NCI-H524 (cell line): ENCODE measurements around the gene SPEN.

ENCODE experiments used
- DNase-seq, 2 experiments: peaks; one replicate each; lab custom pipeline; 2025; lab: John Stamatoyannopoulos, UW

Gene SPEN

DNA sequence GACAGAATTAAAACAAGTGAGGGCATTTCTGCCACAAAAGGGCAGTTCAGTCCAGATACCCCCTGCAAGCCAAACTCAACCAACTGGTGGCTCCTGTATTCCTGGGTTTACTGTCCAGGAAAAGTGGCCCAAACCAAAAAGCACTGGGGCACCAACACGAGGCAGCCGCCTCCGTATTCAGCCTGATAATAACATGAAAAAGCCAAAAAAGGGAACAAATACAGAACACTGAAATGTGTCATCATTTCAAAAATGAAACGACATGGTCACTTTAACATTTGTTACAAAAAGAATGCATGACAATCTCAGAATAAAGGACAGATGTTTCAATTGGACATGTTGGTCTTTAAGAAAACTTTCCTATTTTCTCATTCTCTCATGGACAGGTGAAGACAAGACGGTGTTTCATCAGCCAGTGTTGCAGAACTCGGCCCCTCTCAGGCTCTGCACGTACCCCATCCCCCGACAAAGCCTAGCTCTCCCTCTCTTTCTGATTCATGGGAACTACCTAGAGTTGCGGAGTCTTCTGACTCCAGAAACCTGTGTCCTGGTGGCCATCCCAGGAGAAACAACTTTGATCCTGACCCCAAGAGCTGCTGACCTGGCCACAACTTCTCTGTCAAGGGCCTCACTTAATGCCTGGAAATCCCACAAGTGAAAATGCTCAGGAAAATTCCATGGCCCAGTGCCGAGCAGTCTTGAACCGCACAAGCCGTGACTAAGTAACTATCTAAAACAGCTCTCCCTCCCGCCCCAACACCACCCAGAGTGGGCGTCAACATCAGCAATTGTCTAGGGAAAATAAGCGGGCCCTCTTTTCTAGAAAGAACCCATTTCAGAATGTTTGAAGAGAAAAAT, 101.3 kb downstream of the SPEN start:
- DNase-seq: no peak

DNA sequence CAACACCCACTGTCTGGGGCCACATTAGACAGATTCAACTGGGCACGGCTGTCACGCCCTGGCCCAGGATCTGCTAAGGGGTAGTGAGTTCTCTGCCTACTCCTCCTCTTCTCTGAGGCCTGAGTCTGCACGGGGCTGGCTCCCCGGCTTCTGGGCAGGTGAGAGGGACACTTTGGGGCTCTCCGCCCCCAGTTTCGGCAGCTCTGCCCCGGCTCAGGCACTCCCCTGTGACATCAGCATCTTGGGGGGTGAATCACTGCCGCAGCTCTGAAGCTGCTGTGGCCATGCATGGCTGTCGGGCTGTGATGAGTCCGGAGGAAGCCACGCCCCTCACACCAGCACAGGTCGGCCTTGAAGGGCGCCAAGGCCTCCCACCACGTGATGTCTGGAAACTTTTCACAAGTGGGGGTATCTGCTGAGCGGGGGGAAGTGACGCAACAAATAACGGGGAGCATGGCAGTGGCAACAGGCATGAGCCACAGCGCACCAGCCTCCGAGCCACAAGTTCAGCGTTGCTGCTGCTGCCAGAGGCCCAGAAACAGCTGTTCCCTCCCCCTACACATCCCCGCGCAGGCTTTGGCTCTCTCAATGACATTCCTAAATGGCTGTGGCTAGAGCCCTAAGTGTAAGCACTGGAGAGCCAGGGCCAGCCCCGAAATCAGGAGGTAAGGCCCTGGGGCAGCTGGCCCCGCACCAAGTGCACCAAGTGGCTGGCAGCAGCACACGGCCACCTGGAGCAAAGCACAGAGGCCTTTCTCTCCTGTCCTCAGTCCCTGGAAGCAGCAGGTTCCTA, 102.1 kb downstream of the SPEN start:
- no peak for DNase-seq

DNA sequence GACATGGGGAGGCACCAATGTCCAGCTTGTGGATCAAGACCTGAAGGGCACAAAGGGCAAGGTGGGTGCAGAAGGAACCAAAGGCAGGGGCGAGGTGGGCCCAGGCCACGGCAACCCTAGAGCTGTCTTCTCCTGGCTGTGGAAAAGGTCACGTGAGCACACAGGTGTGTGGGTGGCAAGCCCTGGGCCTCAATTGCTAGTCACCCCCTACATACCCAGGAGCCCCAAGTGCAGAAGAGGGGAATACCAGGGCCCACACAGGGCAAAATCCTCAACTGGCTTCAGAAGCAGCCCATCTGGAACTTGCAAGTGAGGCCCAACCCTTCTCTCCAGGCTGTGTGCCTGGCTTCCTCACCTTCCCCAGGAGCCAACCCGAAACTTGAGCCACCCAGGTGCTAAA, 102.8 kb downstream of the SPEN start:
- DNase-seq: no peak

DNA sequence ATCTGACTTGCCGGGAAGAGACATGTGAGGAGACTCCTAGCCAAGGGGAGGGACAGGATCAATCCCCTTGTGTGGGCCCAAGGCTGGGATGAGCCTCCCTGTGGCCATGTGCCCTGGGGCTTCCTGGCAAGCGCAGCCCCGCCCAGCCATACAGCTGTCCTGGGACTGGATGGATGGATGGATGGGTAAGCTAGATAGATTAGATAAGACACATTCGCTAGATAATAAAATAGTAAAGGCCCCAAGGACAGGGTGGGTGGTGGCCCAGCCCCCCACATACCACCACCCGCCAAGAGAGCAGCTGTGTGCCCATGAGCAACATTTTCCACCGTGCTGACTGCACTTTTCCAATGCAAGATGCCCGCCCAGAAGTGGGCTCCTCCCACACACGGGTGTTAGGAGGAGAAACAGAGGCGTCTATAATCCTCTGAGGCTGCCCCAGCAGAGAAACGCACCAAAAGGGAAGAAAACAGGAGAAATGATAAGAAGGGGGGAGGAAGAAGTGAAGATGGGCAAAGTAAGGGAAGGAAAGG, 103.3 kb downstream of the SPEN start:
- no peak for DNase-seq

DNA sequence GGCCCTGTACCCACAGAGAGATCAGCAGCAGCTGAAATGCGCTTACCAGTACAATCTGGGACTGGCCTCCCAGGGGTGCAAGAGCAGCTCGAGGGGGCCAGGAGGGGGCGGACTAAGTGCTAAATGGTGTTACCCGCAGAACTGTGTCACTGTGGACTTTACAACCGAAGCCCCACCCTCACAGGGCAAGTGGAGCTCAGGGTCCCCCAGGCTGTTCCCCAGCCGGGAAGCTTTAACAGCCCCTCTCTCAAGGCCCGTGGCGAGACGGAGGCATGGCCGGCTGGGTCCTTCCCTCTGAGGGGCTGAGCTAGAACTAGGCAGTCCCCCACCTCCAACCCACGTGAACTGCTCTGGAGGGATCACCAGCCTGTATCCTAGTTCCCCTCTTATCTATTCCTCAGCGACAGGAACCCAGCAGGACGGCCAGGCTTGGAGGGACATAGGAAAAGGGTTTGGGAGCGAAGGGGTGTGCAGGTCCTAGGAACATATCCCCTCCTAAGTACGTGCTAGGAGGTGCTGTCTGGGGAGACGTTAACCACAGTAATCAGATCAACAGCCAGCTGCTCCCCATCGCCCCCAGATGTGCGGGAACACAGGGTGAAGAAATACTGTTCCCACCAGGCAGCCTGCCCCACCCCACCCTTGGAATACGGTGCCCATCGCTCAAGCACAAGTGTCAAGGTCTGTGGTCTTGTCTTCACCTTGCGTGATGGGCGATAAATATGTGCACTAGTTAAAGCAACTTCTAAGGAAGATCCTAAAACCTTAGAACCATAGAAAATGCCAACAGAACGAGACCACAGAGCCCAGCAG, 104.0 kb downstream of the SPEN start:
- no peak for DNase-seq

DNA sequence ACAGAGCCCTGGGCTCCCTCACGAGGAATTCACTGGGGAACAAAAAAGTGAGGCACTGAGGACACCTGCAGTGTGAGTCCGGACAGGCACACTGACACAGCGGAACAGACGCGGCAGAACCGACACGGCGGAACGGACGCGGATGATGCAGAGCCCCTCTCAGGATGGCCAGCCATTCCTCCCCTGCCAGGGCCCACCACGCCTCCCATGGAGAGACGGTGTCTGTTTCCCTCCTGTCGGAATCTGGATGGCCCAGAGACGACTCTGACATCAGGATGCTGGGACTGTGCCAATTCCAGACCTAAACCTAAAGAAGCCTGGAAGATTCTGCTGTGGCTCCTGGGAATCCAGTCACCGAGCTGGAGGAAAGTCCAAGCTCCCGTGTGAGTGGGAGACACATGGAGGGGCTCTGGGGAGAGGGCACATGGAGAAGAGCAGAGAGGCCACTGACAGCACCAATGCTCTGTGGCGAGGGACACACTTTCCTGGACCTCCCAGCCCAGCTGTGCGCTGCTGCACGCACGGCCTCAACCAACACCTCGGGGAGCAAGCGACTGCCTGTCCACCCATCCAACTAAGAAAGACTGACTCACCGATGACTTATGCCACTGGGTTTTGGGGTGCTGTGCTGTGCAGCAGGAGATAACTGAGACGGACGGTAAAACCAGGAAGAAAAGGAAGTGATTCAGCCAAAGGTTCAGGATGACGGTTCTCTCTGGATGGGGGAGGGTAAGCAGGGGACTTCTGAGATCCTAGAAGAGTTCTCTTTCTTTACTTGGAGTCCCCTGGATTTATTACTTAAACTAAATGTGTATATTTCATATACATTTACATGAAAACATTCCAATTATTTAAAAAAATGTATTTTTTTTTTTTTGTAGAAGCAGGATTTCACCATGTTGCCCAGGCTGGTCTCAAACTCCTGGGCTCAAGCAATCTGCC, 105.1 kb downstream of the SPEN start:
- no peak for DNase-seq

DNA sequence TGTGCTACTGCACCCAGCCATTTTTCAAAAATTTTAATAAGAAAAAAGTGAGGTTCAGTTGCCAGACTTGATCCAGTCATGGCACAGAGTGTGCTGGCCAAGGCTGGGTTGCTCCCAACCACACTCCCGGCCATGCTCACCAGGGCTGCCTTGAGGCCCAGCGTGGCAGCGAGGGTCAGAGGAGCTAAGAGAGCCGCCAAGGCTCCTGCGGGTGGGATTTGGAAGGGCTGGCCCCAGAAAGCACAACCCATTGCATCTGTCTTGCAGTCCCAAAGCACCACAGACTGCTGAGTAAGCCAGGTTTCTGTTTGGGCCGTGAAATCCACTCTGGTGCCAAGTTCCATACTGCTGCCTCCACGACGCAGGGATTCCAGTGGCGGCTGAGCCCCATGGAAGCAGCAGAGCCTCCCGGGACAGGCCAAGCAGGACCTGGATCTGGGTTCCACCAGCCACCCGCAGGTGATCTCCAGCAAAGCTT, 105.8 kb downstream of the SPEN start:
- DNase-seq: no peak

DNA sequence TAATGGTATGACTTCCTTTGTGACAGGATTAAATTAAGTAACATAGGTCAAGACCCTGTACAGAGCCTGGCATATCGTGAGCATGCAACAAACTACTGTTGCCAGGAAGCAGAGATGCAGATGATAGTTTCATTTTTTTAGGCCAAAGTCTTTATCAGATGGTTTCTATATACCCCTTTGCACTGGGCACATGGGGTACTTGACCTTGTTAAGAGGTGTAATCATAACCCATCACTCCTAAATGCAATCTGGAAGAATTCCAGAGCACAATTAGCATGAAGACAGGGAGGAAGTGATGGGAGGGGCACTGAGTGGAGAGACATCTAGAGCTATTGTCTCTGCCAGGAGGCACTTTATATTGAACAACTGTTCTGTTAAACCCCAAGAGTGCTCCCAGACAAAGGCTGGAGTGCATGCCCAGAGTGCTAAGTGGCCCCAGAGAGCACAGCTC, 106.3 kb downstream of the SPEN start:
- DNase-seq: peak; percentile 46 to 71

DNA sequence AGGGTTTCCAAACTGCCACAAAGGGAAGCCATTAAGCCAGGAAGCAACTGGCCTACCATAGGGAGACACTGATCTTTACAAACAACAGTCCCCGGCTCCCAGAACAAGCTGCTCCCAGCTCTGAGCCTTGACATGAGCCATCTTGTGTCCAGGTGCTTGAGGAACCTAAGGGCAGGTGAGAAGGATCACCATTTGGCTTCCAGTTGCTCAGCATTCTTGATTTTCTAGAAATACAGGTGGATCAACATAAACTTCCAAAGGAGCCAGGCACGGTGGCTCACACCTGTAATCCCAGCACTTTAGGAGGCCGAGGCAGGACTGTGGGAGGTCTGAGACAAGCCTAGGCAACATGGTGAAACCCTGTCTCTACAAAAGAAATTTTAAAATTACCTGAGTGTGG, 106.8 kb downstream of the SPEN start:
- no peak for DNase-seq

DNA sequence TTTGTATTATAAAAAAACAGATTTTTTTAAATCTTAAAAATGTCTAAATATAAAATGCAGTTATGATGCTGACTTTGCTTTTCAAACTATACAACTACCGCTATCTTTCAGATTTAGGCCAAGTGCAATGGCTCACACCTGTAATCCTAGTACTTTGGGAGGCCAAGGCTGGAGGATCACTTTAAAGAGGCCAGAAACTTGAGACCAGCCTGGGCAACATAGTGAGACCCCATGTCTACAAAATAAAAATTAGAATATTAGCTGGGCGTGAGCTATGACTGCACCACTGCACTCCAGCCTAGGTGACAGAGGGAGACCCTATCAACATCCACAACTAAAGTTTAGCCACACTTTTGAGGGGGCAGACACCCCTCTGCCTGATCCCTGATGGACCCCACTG, 108.0 kb downstream of the SPEN start:
- no peak for DNase-seq

DNA sequence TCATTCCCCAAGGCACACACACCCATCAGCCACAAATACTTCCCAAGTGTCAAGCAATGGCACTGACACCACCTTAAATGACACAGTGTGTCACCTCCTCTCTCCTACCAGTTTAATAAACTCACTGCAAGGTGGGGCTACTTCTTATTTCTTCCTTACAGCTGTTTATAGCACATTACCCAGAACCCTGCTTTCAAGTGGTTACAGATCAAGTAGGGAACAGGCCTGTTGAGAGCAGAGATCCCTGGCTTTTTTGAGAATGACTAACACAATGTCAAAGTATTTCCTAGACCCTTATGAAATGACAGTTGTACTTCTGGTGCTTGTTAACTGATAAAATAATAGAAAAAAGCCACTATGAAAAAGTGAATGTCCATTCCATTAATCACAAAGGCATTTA, 108.6 kb downstream of the SPEN start:
- no peak for DNase-seq

DNA sequence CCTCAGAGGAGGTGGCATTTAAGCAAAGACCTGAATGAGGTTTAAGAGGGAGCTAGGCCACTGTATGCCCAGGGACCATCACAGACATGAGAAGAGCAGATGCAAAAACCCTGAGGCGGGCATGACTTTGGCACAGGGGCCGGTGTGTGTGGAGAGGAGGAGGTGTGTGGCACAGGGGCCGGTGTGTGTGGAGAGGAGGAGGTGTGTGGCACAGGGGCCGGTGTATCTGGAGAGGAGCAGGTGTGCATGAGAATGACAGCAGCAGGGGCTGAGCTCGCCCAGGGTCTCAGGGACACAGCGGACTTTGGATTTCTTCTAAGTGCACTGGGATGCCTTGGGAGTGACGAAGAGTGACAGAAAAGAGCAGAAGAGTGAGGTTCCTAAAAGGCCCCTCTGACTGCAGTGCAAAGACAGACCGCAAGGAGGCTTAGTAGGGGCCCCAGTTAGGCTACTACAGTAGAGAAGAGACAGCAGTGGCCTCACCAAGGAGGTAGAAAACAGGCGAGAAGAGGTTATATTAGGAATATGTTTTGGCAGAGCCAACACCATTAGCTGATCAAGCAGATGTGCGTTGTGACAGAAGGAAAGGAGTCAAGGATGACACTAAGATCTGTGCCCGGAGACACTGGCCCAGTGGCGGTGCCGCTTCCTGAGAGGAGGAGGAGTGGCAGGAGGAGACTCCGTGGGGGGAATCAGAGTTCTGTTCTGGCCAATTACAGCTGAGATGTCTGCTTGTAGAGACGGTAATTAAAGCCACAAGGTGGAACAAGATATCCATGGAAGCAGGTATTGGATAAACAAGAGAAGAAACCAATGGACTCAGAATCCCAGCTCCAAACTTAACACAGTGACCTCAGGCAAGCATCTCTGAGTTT, 110.0 kb downstream of the SPEN start:
- DNase-seq: no peak

DNA sequence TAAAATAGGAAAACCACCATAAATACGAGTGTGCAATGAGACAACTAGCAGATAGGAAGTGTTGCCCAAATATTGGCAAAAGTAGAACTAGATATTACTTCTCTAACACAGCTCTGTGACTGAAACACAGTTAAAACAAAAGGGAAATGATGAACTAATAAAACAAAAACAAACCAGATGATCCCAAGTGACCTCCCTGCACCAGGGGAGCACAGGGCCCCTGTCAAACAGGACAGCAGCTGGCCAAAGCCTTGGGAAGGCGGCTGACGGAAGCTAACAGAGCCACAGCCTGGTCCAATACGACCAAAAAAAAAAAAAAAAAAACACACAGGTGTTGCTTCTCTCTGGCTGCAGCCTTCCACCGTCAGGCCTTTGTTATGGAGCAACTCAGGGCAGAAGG, 110.6 kb downstream of the SPEN start:
- no peak for DNase-seq

DNA sequence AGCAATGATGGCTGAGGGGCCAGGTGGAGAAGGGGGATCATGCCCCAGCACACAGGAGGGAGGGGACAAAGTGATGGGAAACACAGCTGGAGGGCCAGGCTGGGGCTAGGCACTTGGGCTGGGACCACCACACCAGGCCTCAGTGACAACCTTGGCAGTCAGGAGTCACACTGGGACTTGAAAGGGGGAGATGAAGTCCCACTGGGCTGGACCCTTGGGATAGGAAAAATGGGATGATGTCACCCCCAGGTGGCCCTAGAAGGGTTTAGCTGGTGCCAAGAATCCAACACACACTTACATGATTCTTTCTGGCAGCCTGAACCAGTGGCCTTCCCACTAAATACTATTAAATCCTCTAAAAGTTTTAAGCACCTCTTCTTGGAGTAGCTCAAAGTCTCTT, 111.3 kb downstream of the SPEN start:
- DNase-seq: no peak

DNA sequence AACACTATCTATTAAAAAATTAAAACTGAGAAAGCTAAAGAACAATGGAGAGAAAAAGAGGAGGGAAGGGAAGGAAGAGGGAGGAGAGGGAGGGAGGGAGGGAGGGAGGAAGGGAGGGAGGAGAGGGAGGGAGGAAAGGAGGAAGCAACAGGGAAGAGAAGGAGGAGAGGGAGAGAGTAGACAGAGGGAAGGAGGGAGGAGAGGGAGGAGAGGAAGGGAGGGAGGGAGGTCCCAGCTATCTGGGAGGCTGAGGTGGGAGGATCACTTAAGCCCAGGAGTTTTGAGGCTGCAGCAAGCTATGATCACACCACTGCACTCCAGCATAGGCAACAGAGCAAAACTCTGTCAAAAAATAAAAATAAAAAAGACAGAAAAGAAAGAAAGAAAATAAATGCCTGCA, 111.9 kb downstream of the SPEN start:
- no peak for DNase-seq

DNA sequence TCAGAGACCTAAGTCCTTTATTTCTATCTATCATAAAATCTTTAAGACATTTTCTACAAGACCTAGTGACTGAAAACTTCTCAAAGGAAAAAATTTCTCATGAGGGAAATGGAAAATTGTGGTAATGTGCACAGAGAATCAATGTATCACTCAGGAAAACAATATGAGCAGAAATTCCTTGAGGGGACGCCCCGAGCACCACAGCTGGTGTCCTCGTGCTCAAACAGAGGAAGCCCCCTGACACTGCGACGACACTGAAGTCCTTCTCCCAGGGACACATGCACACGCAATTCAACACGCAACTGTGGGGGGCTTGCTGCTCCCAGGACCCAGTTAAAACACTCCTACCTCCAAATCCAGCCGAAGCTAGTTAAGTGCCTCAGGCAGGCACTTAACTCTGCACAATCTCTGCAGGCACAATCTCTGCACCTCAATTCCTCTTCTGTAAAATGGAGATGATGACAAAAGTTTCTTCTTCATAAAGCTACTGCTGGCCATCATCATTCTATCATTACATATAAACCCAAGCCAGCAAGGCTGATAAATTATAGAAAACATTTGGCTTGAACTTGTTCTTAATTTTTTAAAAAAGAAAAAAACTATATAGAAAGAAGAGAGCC, 112.4 kb downstream of the SPEN start:
- no peak for DNase-seq

DNA sequence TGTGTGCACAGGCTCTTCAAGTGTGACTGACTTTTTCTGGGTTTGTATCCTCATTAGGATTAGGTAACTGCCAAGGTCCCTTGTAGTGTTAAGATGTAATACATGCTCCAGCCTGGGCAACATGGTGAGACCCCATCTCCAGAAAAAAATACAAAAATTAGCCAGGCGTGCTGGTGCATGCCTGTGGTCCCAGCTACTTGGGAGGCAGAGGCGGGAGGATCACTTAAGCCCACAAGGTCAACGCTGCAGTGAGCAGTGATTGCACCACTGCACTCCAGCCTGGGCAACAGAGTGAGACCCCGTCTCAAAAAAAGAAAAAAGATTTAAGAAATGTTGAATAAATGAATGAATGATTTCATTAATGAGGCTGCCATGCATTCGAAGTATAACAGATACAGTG, 113.3 kb downstream of the SPEN start:
- DNase-seq: no peak

DNA sequence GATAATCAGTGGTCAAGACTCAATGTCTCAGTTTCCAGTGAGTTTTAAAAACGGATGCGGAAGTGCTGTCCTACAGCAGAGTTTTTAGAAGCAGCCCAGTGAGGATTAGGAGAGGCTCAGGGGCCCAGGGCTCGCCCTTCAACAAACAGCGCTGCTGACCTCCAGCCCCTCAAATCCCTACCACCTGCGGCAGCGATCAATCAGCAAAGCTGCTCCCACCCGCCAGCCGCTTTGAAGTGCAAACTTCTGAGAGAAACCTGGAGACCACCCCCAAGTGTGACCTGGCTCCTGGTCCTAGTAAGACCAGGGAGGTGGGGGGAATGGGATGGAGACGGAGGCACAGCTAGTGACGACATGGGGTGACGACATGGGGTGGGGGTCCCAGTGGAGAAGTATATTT, 114.0 kb downstream of the SPEN start:
- no peak for DNase-seq

DNA sequence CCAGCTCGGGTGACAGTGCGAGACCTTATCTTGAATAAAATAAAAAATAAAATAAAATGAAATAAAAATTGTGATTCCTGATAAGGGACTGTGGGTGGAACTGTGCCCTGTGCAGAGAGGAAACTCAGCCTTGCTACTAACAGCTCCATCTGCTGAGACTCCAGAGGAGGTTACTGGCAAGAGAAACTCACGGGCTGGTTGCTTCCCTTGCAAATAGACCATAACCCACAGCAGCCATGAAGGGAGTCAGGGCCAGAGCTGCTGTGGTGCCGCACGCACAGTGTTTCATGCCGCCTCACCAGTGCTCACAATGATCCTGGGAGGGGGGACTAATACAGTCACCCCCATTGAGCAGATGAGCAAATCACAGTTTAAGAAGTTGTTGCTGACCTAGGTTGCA, 114.7 kb downstream of the SPEN start:
- DNase-seq: no peak
